ENCODE data around the gene SSBP2. TPM values are rescaled to one million over a fixed set of nuclear protein-coding genes. Genes with fewer than 3 reads are reported as not detected.
A peak's percentile ranks its signal among the peaks of the same experiment; 100 is the strongest.

Gene SSBP2
- total RNA-seq, 4 donors from 2014 or later: 38.6 to 58.5 (median 51.8) TPM

- no peaks in the 10 kb centered on the region for H3K27me3 ChIP-seq
Measured at GRCh38 chr5:81759632-81760005, 8.7 kb upstream of the SSBP2 start.

GRCh38 chr5:81757404-81757803 lies 6.5 kb upstream of the SSBP2 start:
- no peaks in the 10 kb centered on the region for H3K27me3 ChIP-seq
- TF ChIP-seq POLR2A (IDR thresholded peaks at IDR 0.05) (no peak), CTCF (IDR thresholded peaks at IDR 0.05) (no peak)
- peaks cover 21 to 25% of the 10 kb centered on the region in 2 donors for H3K4me1 ChIP-seq
- H3K36me3 ChIP-seq: no peaks in the 10 kb centered on the region
- DNase-seq: no peak
- WGBS, 2 donors: 93 to 97% methylated on average over 1 of the region's 1 CpG
- intact Hi-C loops (cut with DNase I): no loop called here
- H3K4me3 ChIP-seq (replicated peaks in 1 of 3): no peak overlapping the region
- no peak overlapping the region for H3K27ac ChIP-seq
- no peaks in the 10 kb centered on the region for H3K9me3 ChIP-seq

More at GRCh38 chr5:81759632-81760005, 8.7 kb upstream of the SSBP2 start:
- TF ChIP-seq CTCF (IDR thresholded peaks at IDR 0.05) (no peak), POLR2A (IDR thresholded peaks at IDR 0.05) (no peak)
- intact Hi-C loops (cut with DNase I): no loop called here
- H3K27ac ChIP-seq: no peak overlapping the region
- H3K4me1 ChIP-seq: peaks cover 17 to 20% of the 10 kb centered on the region in 2 donors
- 63 to 70% methylated on average over 6 of the region's 6 CpGs for WGBS, 2 donors
- H3K4me3 ChIP-seq (replicated peaks in 1 of 3): no peak overlapping the region
- H3K36me3 ChIP-seq: no peaks in the 10 kb centered on the region
- DNase-seq: no peak
- no peaks in the 10 kb centered on the region for H3K9me3 ChIP-seq

- H3K27me3 ChIP-seq: no peaks in the 10 kb centered on the region
- intact Hi-C loops (cut with DNase I): no loop called here
- TF ChIP-seq POLR2A (IDR thresholded peaks at IDR 0.05) (no peak), CTCF (IDR thresholded peaks at IDR 0.05) (no peak)
- no peaks in the 10 kb centered on the region for H3K36me3 ChIP-seq
- H3K27ac ChIP-seq: peak overlapping the region; percentile 78 to 94 (median 90)
- peaks cover 27 to 32% of the 10 kb centered on the region in 2 donors for H3K4me1 ChIP-seq
- H3K4me3 ChIP-seq (replicated peaks in 1 of 3): no peak overlapping the region
- no peaks in the 10 kb centered on the region for H3K9me3 ChIP-seq
- DNase-seq: peak; percentile 27 to 50
Measured at GRCh38 chr5:81756016-81756415, 5.1 kb upstream of the SSBP2 start.

- 4 to 21% methylated on average over 2 of the region's 2 CpGs for WGBS, 2 donors
- no peak for TF ChIP-seq CTCF (IDR thresholded peaks at IDR 0.05)
- TF ChIP-seq POLR2A (IDR thresholded peaks at IDR 0.05): peak in 1 of 2 donors; percentile 66
- H3K27me3 ChIP-seq: no peaks in the 10 kb centered on the region
- intact Hi-C loops (cut with DNase I): no loop called here
- H3K36me3 ChIP-seq: no peaks in the 10 kb centered on the region
- DNase-seq: peak; percentile 71
- H3K4me3 ChIP-seq (replicated peaks in 1 of 3): no peak overlapping the region
- H3K9me3 ChIP-seq: no peaks in the 10 kb centered on the region
- peak overlapping the region; percentile 78 to 94 (median 90) for H3K27ac ChIP-seq
- peaks cover 27 to 32% of the 10 kb centered on the region in 2 donors for H3K4me1 ChIP-seq
Measured at GRCh38 chr5:81755320-81755719, 4.4 kb upstream of the SSBP2 start.

GRCh38 chr5:81754621-81755020 lies 3.7 kb upstream of the SSBP2 start:
- no peak for TF ChIP-seq CTCF (IDR thresholded peaks at IDR 0.05)
- no peak for TF ChIP-seq POLR2A (IDR thresholded peaks at IDR 0.05)
- Histone ChIP-seq H3K4me1 (peaks cover 27 to 32% of the 10 kb centered on the region in 2 donors), H3K27me3 (no peaks in the 10 kb centered on the region), H3K4me3 (replicated peaks in 1 of 3) (no peak overlapping the region), H3K27ac (peak overlapping the region; percentile 70 to 90 (median 78)), H3K36me3 (no peaks in the 10 kb centered on the region), H3K9me3 (no peaks in the 10 kb centered on the region)
- DNase-seq: no peak
- intact Hi-C loops (cut with DNase I): no loop called here
- WGBS, 2 donors: 91% methylated on average over 2 of the region's 2 CpGs

Measured in thyroid gland (tissue), 4 donors.